AG09319 (cell line): ENCODE results near the gene SUFU.

Experiments
- DNase-seq: peaks from one replicate; pipeline ENCODE4 v3.0.0-alpha.2; 2010; ENCODE audit warnings: low read depth; ENCODE audit errors: extremely low read depth
- CTCF ChIP-seq: IDR thresholded peaks from 2 replicates; pipeline ENCODE4 v1.5.1; 2011; ENCODE audit warnings: low read depth, mild to moderate bottlenecking, inconsistent platforms, low read length, moderate library complexity

Gene SUFU

GRCh38 chr10:102633287-102633686 lies 129.5 kb downstream of the SUFU start:
- no peak for TF ChIP-seq CTCF
- no peak for DNase-seq

GRCh38 chr10:102633848-102634247 lies 130.1 kb downstream of the SUFU start:
- DNase-seq = no peak
- no peak for TF ChIP-seq CTCF

- no peak for DNase-seq
- TF ChIP-seq CTCF = no peak
Observed at GRCh38 chr10:102634686-102635085, 130.9 kb downstream of the SUFU start.

GRCh38 chr10:102635377-102635776 lies 131.6 kb downstream of the SUFU start:
- TF ChIP-seq CTCF = no peak
- no peak for DNase-seq

GRCh38 chr10:102639537-102639936 lies 135.8 kb downstream of the SUFU start:
- no peak for TF ChIP-seq CTCF

GRCh38 chr10:102641402-102641801 lies 137.6 kb downstream of the SUFU start:
- no peak for DNase-seq
- TF ChIP-seq CTCF = no peak

More at GRCh38 chr10:102639537-102639936, 135.8 kb downstream of the SUFU start:
- DNase-seq = no peak

- DNase-seq = peak; percentile 94
- TF ChIP-seq CTCF = no peak
Observed at GRCh38 chr10:102641880-102642735, 138.3 kb downstream of the SUFU start.
